IMR-90 (cell line): Measurements from ENCODE around the gene CHST8. TPM values are rescaled to one million over a fixed set of nuclear protein-coding genes. Genes with fewer than 3 reads are reported as not detected.

Source experiments
- ATAC-seq: fragments of 200-7000 bp; cut with Tn5 transposase; 2 replicates; pipeline ENCODE4 v1.9.1; 2020; ENCODE audit warnings: low read depth, mild to moderate bottlenecking, moderate library complexity
- BruUV-seq: library from RNA; stranded (reverse); fragments of 400-500 nt; replicated peaks from 2 replicates; lab custom pipeline; 2021; lab: Mats Ljungman, UMichigan
- CTCF ChIA-PET: fragments of 300-600 bp; formaldehyde crosslinking; extraction: SDS; loops from one replicate; lab custom pipeline; 2021; ENCODE audit warnings: antibody characterized with exemption; lab: Yijun Ruan, JAX
- POLR2A ChIA-PET: fragments of 300-600 bp; sonication (Branson Sonifier 250); formaldehyde crosslinking; loops from one replicate; lab custom pipeline; 2022; ENCODE audit warnings: antibody characterized with exemption; ENCODE audit not compliant: unreplicated experiment; lab: Charles Lee
- DNase-seq: peaks from one replicate; pipeline ENCODE4 v3.0.0; 2013
- H2AFZ ChIP-seq: replicated peaks from 2 replicates; pipeline ENCODE3; 2013; ENCODE audit warnings: low read length, mild to moderate bottlenecking; ENCODE audit not compliant: poor library complexity
- H2AK5ac ChIP-seq: 2 replicates; pipeline ENCODE4 v1.6.1; 2013; ENCODE audit warnings: low read depth, low read length, inconsistent platforms
- H2AK9ac ChIP-seq: replicated peaks from 2 replicates; pipeline ENCODE3; 2013; ENCODE audit warnings: mild to moderate bottlenecking, low read depth, low read length, moderate library complexity; ENCODE audit not compliant: poor library complexity
- H2BK120ac ChIP-seq: 2 replicates; pipeline ENCODE4 v1.6.1; 2013; ENCODE audit warnings: low read depth, low read length, inconsistent platforms
- H2BK15ac ChIP-seq: 3 replicates; pipeline ENCODE4 v1.6.1; 2013; ENCODE audit warnings: low read depth, low read length, inconsistent platforms
- H2BK20ac ChIP-seq: 2 replicates; pipeline ENCODE4 v1.6.1; 2013; ENCODE audit warnings: low read depth, mild to moderate bottlenecking, inconsistent platforms, low read length, moderate library complexity
- H2BK5ac ChIP-seq: 2 replicates; pipeline ENCODE4 v1.6.1; 2013; ENCODE audit warnings: mild to moderate bottlenecking, low read depth, low read length, inconsistent platforms; ENCODE audit not compliant: poor library complexity, severe bottlenecking
- H3K14ac ChIP-seq: replicated peaks from 2 replicates; pipeline ENCODE4 v1.6.1; 2013; ENCODE audit warnings: low read depth, low read length, inconsistent platforms
- H3K18ac ChIP-seq: 2 replicates; pipeline ENCODE4 v1.6.1; 2013; ENCODE audit warnings: low read depth, low read length, control low read depth
- H3K23ac ChIP-seq: 2 replicates; pipeline ENCODE4 v1.6.1; 2013; ENCODE audit warnings: low read depth, low read length, inconsistent platforms
- H3K27ac ChIP-seq: 2 replicates; pipeline ENCODE4 v1.5.1; 2013; ENCODE audit warnings: mild to moderate bottlenecking, control low read depth, low read length; ENCODE audit not compliant: insufficient read depth
- H3K27me3 ChIP-seq: 2 replicates; pipeline ENCODE4 v1.6.1; 2013; ENCODE audit warnings: low read length; ENCODE audit not compliant: control insufficient read depth, insufficient read depth
- H3K36me3 ChIP-seq: 2 replicates; pipeline ENCODE4 v1.6.1; 2013; ENCODE audit warnings: low read length, mixed read lengths; ENCODE audit not compliant: control insufficient read depth, insufficient read depth
- H3K4ac ChIP-seq: 2 replicates; pipeline ENCODE4 v1.6.1; 2013; ENCODE audit warnings: low read depth, low read length, inconsistent platforms
- H3K4me1 ChIP-seq: 2 replicates; pipeline ENCODE4 v1.6.1; 2013; ENCODE audit warnings: low read length, mixed read lengths; ENCODE audit not compliant: control insufficient read depth, insufficient read depth
- H3K4me2 ChIP-seq: 2 replicates; pipeline ENCODE4 v1.6.1; 2013; ENCODE audit warnings: low read depth, mild to moderate bottlenecking, control low read depth, low read length, moderate library complexity
- H3K4me3 ChIP-seq: 2 replicates; pipeline ENCODE4 v1.5.1; 2013; ENCODE audit warnings: low read depth, mild to moderate bottlenecking, control low read depth, low read length, moderate library complexity; ENCODE audit not compliant: insufficient read depth
- H3K56ac ChIP-seq: 2 replicates; pipeline ENCODE4 v1.6.1; 2013; ENCODE audit warnings: low read length, inconsistent platforms; ENCODE audit not compliant: insufficient read depth; ENCODE audit errors: extremely low read depth
- H3K79me1 ChIP-seq, 2 experiments: 2 replicates each; pipeline ENCODE4 v1.6.1; 2013; ENCODE audit warnings: low read length in 2 of 2, inconsistent platforms in 1 of 2, low read depth in 1 of 2
- H3K9ac ChIP-seq: 2 replicates; pipeline ENCODE4 v1.6.1; 2013; ENCODE audit warnings: low read depth, low read length, control low read depth
- H3K9me1 ChIP-seq: 2 replicates; pipeline ENCODE4 v1.6.1; 2013; ENCODE audit warnings: low read length, inconsistent platforms; ENCODE audit not compliant: insufficient read depth
- H3K9me3 ChIP-seq: 2 replicates; pipeline ENCODE4 v1.6.1; 2013; ENCODE audit warnings: low read length; ENCODE audit not compliant: control insufficient read depth, insufficient read depth
- H4K20me1 ChIP-seq: 2 replicates; pipeline ENCODE4 v1.6.1; 2013; ENCODE audit warnings: low read length, inconsistent platforms; ENCODE audit not compliant: insufficient read depth
- H4K5ac ChIP-seq: 2 replicates; pipeline ENCODE4 v1.6.1; 2013; ENCODE audit warnings: mild to moderate bottlenecking, low read depth, low read length, control low read depth
- H4K8ac ChIP-seq, 2 experiments: 2 replicates each; pipeline ENCODE4 v1.6.1; 2013; ENCODE audit warnings: low read depth in 2 of 2, low read length in 2 of 2, control low read depth in 1 of 2, inconsistent platforms in 1 of 2
- H4K91ac ChIP-seq: 2 replicates; pipeline ENCODE4 v1.6.1; 2013; ENCODE audit warnings: low read depth, low read length, inconsistent platforms; ENCODE audit not compliant: insufficient read depth
- BHLHE40 ChIP-seq: fragments of 150-350 bp; IDR thresholded peaks from 2 replicates; pipeline ENCODE4 v1.6.1; 2016; ENCODE audit warnings: mild to moderate bottlenecking, low read depth, low read length
- CEBPB ChIP-seq: IDR thresholded peaks from 2 replicates; pipeline ENCODE4 v1.6.1; 2012; ENCODE audit warnings: low read depth, low read length, improper control_type of control experiment
- CHD1 ChIP-seq: IDR thresholded peaks from 2 replicates; pipeline ENCODE4 v1.6.1; 2012; ENCODE audit warnings: low read depth, low read length, improper control_type of control experiment
- CTCF ChIP-seq: conservative IDR thresholded peaks from 2 replicates; pipeline ENCODE4 v1.5.1; 2012; ENCODE audit warnings: mild to moderate bottlenecking, low read depth, low read length, improper control_type of control experiment
- FOS ChIP-seq: fragments of 150-350 bp; IDR thresholded peaks from 2 replicates; pipeline ENCODE4 v1.6.1; 2016; ENCODE audit warnings: low read depth, low read length
- MAFK ChIP-seq: IDR thresholded peaks from 2 replicates; pipeline ENCODE4 v1.6.1; 2012; ENCODE audit warnings: low read depth, low read length, improper control_type of control experiment
- MAZ ChIP-seq: IDR thresholded peaks from 2 replicates; pipeline ENCODE4 v1.6.1; 2012; ENCODE audit warnings: low read depth, mild to moderate bottlenecking, low read length, improper control_type of control experiment, moderate library complexity, borderline replicate concordance
- MXI1 ChIP-seq: IDR thresholded peaks from 2 replicates; pipeline ENCODE4 v1.6.1; 2012; ENCODE audit warnings: low read depth, mild to moderate bottlenecking, low read length, moderate library complexity, borderline replicate concordance
- NFE2L2 ChIP-seq: fragments of 150-350 bp; IDR thresholded peaks from 2 replicates; pipeline ENCODE4 v1.6.1; 2016; ENCODE audit warnings: low read depth, mild to moderate bottlenecking, low read length
- POLR2A ChIP-seq: IDR thresholded peaks from 2 replicates; pipeline ENCODE4 v1.6.1; 2012; ENCODE audit warnings: mild to moderate bottlenecking, low read depth, low read length
- RAD21 ChIP-seq: IDR thresholded peaks from 2 replicates; pipeline ENCODE4 v1.6.1; 2012; ENCODE audit warnings: low read length, improper control_type of control experiment
- RCOR1 ChIP-seq: IDR thresholded peaks from 2 replicates; pipeline ENCODE4 v1.6.1; 2012; ENCODE audit warnings: mild to moderate bottlenecking, low read length, improper control_type of control experiment; ENCODE audit not compliant: insufficient replicate concordance
- RFX5 ChIP-seq: IDR thresholded peaks from 2 replicates; pipeline ENCODE4 v1.8.0; 2012; ENCODE audit warnings: low read depth, mild to moderate bottlenecking, low read length, moderate library complexity
- SMC3 ChIP-seq: fragments of 150-350 bp; IDR thresholded peaks from 2 replicates; pipeline ENCODE4 v1.6.1; 2016; ENCODE audit warnings: low read depth, mild to moderate bottlenecking, antibody characterized with exemption, low read length, moderate library complexity
- WGBS, 2 experiments: methylation state at CpG; one replicate each; pipeline versions ENCODE4 v1.1.5 to v1.1.7; 2013; ENCODE audit warnings: missing lambda C conversion rate in 2 of 2; ENCODE audit not compliant: insufficient read length in 1 of 2; ENCODE audit errors: extremely low coverage in 2 of 2; 5-methylcytosine and 5-hydroxymethylcytosine counted together
- dilution Hi-C: fragments of 300-500 bp; cut with HindIII; formaldehyde crosslinking; loops from one replicate; pipeline ENCODE4 v1.14.3; 2018; ENCODE audit warnings: low sequenced_read_pairs; ENCODE audit not compliant: unreplicated experiment
- in situ Hi-C: fragments of 300-500 bp; cut with MboI; formaldehyde crosslinking; loops from 3 replicates; pipeline ENCODE4 v1.14.3; 2019; ENCODE audit warnings: low sequenced_read_pairs, inconsistent platforms, mixed read lengths
- intact Hi-C: fragments of 100-400 bp; cut with micrococcal nuclease; formaldehyde crosslinking; loops from 2 replicates; pipeline ENCODE4 v1.10.0; 2022
- polyA plus RNA-seq, 3 experiments: library from polyadenylated mRNA; depleted of rRNA; stranded (reverse); fragments of >200 nt; gene quantifications; 2 replicates each; pipeline ENCODE4 v1.2.3, GENCODE V29; 2012; ENCODE audit warnings: low replicate concordance in 1 of 3
- total RNA-seq: library from RNA; depleted of rRNA; stranded (reverse); fragments of >200 nt; gene quantifications from 2 replicates; pipeline ENCODE4 v1.2.3, GENCODE V29; 2012
- TF ChIP-seq, protein P1 (sequence below): fragments of 150-350 bp; IDR thresholded peaks from 2 replicates; pipeline ENCODE4 v1.6.1; 2016; ENCODE audit warnings: low read depth, mild to moderate bottlenecking, low read length, moderate library complexity, borderline replicate concordance
- TF ChIP-seq, protein P2 (sequence below): fragments of 150-350 bp; IDR thresholded peaks from 2 replicates; pipeline ENCODE4 v1.6.1; 2017; ENCODE audit warnings: mild to moderate bottlenecking, antibody characterized with exemption, low read length, low read depth

The CHST8 gene
- total and polyA plus RNA-seq, 2 of the 4 experiments (the other 2 are of a cell fraction): not detected

DNA sequence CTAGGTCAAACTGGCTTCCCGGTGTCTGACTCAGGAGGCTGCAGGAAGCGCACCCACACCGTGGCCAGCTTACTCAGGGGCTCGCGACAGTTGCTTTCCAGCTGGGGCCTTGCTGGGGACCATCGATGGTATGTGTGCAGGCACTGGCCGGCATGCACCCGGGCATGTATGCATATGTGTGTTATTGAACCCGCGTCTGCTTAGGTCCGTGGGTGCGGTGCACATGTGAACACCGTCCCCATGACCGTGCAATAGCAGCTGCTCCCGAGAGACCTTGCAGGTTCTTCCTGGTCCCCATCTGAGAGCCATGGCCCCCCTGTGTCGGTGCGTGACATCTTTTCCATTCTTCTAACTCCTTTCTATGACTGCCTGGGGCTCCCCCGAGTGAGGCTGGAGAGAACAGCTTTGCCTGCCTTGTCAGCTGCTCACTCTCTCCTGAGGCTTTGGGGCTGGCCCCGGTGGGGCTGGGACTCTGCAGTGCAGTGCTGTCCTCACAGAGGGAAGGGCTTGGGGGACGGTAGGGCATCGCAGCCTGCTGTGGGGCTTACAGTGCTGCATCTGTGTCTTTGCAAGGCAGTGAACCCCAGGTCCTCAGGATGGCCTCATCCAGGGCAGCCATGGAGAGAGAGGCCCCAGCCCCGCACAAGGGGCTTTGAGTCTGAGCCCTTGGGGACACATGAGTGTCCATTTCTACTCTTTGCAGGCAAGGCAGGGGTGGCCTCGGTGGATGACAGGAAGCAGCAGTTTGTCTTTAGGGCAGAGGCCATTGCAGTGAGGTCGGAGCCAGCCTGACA is 65.1 kb downstream of the CHST8 start:
- Histone ChIP-seq H3K9me1 (no peaks in the 10 kb centered on the region), H2BK20ac (no peak overlapping the region), H2BK5ac (no peak overlapping the region), H3K36me3 (no peaks in the 10 kb centered on the region), H3K4me1 (no peaks in the 10 kb centered on the region), H3K56ac (no peak overlapping the region), H2AFZ (no peak overlapping the region), H2BK120ac (no peak overlapping the region), H4K91ac (no peak overlapping the region), H3K9ac (no peak overlapping the region), H3K4me3 (no peak overlapping the region), H2AK5ac (no peak overlapping the region), H3K14ac (no peak overlapping the region), H4K8ac (no peak overlapping the region), H3K18ac (no peak overlapping the region), H3K27ac (no peak overlapping the region), H2AK9ac (no peak overlapping the region), H3K4ac (no peak overlapping the region), H3K79me1 (no peaks in the 10 kb centered on the region), H2BK15ac (no peak overlapping the region), H3K27me3 (no peaks in the 10 kb centered on the region; the same call in 1 of the 2 replicates), H4K20me1 (no peaks in the 10 kb centered on the region), H3K4me2 (no peak overlapping the region), H3K23ac (no peak overlapping the region), H4K5ac (no peak overlapping the region), H3K9me3 (no peaks in the 10 kb centered on the region)
- POLR2A ChIA-PET: no interaction called here
- DNase-seq: no peak
- dilution Hi-C loops (no loop called here), intact Hi-C loops (no loop called here), in situ Hi-C loops (no loop called here)
- CTCF ChIA-PET: no interaction called here
- ATAC-seq: no peak
- TF ChIP-seq FOS: no peak
- TF ChIP-seq MXI1: no peak
- TF ChIP-seq NFE2L2: no peak
- no peak for TF ChIP-seq CEBPB
- TF ChIP-seq, protein P1, sequence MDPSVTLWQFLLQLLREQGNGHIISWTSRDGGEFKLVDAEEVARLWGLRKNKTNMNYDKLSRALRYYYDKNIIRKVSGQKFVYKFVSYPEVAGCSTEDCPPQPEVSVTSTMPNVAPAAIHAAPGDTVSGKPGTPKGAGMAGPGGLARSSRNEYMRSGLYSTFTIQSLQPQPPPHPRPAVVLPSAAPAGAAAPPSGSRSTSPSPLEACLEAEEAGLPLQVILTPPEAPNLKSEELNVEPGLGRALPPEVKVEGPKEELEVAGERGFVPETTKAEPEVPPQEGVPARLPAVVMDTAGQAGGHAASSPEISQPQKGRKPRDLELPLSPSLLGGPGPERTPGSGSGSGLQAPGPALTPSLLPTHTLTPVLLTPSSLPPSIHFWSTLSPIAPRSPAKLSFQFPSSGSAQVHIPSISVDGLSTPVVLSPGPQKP: no peak
- no peak for TF ChIP-seq MAZ
- TF ChIP-seq, protein P2, sequence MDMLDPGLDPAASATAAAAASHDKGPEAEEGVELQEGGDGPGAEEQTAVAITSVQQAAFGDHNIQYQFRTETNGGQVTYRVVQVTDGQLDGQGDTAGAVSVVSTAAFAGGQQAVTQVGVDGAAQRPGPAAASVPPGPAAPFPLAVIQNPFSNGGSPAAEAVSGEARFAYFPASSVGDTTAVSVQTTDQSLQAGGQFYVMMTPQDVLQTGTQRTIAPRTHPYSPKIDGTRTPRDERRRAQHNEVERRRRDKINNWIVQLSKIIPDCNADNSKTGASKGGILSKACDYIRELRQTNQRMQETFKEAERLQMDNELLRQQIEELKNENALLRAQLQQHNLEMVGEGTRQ: no peak
- no peak for TF ChIP-seq CHD1
- TF ChIP-seq RAD21: no peak
- no peak for TF ChIP-seq CTCF
- no peak for TF ChIP-seq RCOR1
- no peak for TF ChIP-seq POLR2A
- TF ChIP-seq BHLHE40: no peak
- TF ChIP-seq RFX5: no peak
- no peak for TF ChIP-seq SMC3
- no peak for TF ChIP-seq MAFK
- BruUV-seq: no TSS peak
- 81% methylated on average over 13 of the region's 24 CpGs; no CpG with 5 or more reads in 1 of the 2 experiments for WGBS, 2 experiments
